Karpas-422 (cell line): ENCODE measurements around the gene RAB8A. TPM values are rescaled to one million over a fixed set of nuclear protein-coding genes. Genes with fewer than 3 reads are reported as not detected.
"Not testable (repeated sequence)": the region's sequence is repeated elsewhere in the genome, so short reads cannot be mapped to it uniquely, and the experiment has no call there.

Experiments
- DNase-seq: peaks from one replicate; pipeline ENCODE4 v3.0.0-alpha.2; 2015
- H2AFZ ChIP-seq: fragments of 200-600 bp; sonication (generic); 2 replicates; pipeline ENCODE4 v1.6.1; 2014; ENCODE audit warnings: antibody characterized with exemption, low read length, mixed read lengths
- H3K27ac ChIP-seq: fragments of 200-600 bp; sonication (generic); 2 replicates; pipeline ENCODE4 v1.5.1; 2014; ENCODE audit warnings: mild to moderate bottlenecking, low read length, moderate library complexity
- H3K27me3 ChIP-seq: fragments of 200-600 bp; sonication (generic); 2 replicates; pipeline ENCODE4 v1.6.1; 2014; ENCODE audit warnings: low read length, mixed read lengths
- H3K36me3 ChIP-seq: fragments of 200-600 bp; sonication (generic); 2 replicates; pipeline ENCODE4 v1.6.1; 2014; ENCODE audit warnings: low read length, mixed read lengths; ENCODE audit not compliant: insufficient read depth
- H3K4me1 ChIP-seq: fragments of 200-600 bp; sonication (generic); 2 replicates; pipeline ENCODE4 v1.6.1; 2014; ENCODE audit warnings: mild to moderate bottlenecking, low read length, mixed read lengths
- H3K4me2 ChIP-seq: fragments of 200-600 bp; sonication (generic); 2 replicates; pipeline ENCODE4 v1.6.1; 2014; ENCODE audit warnings: low read length, low read depth, mild to moderate bottlenecking; ENCODE audit not compliant: poor library complexity, severe bottlenecking
- H3K4me3 ChIP-seq: fragments of 200-600 bp; sonication (generic); 2 replicates; pipeline ENCODE4 v1.5.1; 2014; ENCODE audit warnings: mild to moderate bottlenecking, antibody characterized with exemption, low read length, mixed read lengths
- H3K79me2 ChIP-seq: fragments of 200-600 bp; sonication (generic); 2 replicates; pipeline ENCODE4 v1.6.1; 2014; ENCODE audit warnings: mild to moderate bottlenecking, low read length, mixed read lengths
- H3K9ac ChIP-seq: fragments of 200-600 bp; sonication (generic); 2 replicates; pipeline ENCODE4 v1.6.0; 2014; ENCODE audit warnings: low read length
- H3K9me2 ChIP-seq: fragments of 200-600 bp; sonication (generic), shearing (Covaris generic); replicated peaks from 2 replicates; pipeline ENCODE4 v1.6.0; 2014; ENCODE audit warnings: mild to moderate bottlenecking, low read length, moderate library complexity; ENCODE audit not compliant: insufficient read depth
- H3K9me3 ChIP-seq: fragments of 300-700, 200-600 bp; sonication (generic); 2 replicates; pipeline ENCODE4 v1.6.1; 2014; ENCODE audit warnings: low read length, mixed read lengths
- H4K20me1 ChIP-seq: fragments of 200-600 bp; sonication (generic); 2 replicates; pipeline ENCODE4 v1.6.1; 2014; ENCODE audit warnings: mild to moderate bottlenecking, antibody characterized with exemption, low read length, low read depth; ENCODE audit not compliant: insufficient read depth
- total RNA-seq: library from RNA; depleted of rRNA; stranded (reverse); fragments of >200 nt; shearing (Covaris generic); gene quantifications from 2 replicates; pipeline ENCODE4 v1.2.3, GENCODE V29; 2014; ENCODE audit warnings: low replicate concordance

The RAB8A gene
- total RNA-seq, 1 experiment from 2014 or later = 30.2 TPM

DNA sequence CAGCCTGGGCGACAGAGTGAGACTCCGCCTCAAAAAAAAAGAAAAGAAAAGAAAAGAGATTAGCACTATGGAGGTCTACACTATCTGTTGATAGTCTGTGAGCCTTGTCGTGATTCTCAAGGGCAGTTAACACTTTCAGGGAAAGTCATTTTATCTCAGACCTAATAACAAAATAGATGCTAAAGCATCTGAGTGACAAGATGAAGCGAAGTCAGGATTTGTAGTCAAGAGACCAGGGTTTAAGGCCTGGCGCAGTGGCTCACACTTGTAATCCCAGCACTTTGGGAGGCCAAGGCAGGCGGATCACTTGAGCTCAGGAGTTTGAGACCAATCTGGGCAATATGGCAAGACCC lies 13.3 kb upstream of the RAB8A start:
- Histone ChIP-seq H3K36me3 (peaks cover 45% of the 10 kb centered on the region), H3K9me2 (no peaks in the 10 kb centered on the region), H3K79me2 (no peaks in the 10 kb centered on the region), H3K9me3 (no peaks in the 10 kb centered on the region), H3K4me1 (no peaks in the 10 kb centered on the region), H3K27me3 (no peaks in the 10 kb centered on the region), H3K4me2 (no peak overlapping the region), H3K27ac (no peak overlapping the region), H4K20me1 (no peaks in the 10 kb centered on the region), H3K4me3 (no peak overlapping the region), H3K9ac (no peak overlapping the region), H2AFZ (no peak overlapping the region)
- no peak for DNase-seq

DNA sequence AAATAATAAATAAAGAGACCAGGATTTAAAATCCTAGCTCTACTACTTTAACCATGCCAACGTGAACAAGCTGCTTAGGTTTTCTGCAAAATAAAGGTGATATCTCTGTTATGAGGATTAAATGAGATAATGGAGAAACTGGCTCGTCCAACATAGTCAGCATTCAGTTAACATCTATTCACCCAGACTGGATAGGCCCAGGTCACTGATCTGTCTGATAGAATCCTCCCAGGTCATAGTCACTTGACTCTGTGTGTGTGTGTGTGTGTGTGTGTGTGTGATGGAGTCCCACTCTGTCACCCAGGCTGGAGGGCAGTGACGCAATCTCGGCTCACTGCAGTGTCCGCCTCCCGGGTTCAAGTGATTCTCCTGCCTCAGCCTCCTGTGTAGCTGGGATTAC lies 12.9 kb upstream of the RAB8A start:
- Histone ChIP-seq H2AFZ (no peak overlapping the region), H3K27me3 (no peaks in the 10 kb centered on the region), H3K9ac (no peak overlapping the region), H4K20me1 (no peaks in the 10 kb centered on the region), H3K79me2 (no peaks in the 10 kb centered on the region), H3K4me3 (no peak overlapping the region), H3K9me2 (no peaks in the 10 kb centered on the region), H3K27ac (no peak overlapping the region), H3K4me2 (no peak overlapping the region), H3K9me3 (no peaks in the 10 kb centered on the region), H3K4me1 (no peaks in the 10 kb centered on the region), H3K36me3 (peaks cover 42% of the 10 kb centered on the region)
- no peak for DNase-seq

DNA sequence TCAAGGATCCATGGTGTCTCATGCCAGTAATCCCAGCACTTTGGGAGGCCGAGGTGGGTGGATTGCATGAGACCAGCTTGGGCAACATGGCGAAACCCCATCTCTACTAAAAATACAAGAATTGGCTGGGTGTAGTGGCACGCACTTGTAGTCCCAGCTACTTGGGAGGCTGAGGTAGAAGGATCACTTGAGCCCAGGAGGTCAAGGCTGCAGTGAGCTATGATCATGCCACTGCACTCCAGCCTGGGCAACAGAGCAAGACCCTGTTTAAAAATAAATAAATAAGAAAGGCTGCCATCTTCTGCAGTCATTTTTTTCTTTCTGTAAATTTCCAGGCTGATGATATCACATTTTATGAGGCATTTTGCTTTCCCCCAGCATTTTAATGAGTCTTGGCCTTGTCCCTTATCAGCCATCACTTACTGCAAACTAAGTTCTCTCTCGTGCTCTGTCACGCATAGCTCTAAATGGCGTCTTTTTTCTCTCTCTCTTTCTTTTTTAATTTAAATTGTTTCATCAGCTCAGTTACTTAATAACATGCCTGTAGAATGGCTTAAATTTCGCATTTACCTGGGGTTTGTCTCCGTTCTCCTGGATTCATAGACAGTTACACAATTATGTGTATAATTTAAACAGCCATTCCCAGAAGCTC lies 12.2 kb upstream of the RAB8A start:
- not testable (repeated sequence) for H3K9me2 ChIP-seq, H4K20me1 ChIP-seq, H3K9me3 ChIP-seq, H2AFZ ChIP-seq, H3K27me3 ChIP-seq, H3K4me1 ChIP-seq, H3K79me2 ChIP-seq, DNase-seq, H3K9ac ChIP-seq, H3K27ac ChIP-seq, H3K4me2 ChIP-seq, H3K4me3 ChIP-seq
- peaks cover 41% of the 10 kb centered on the region for H3K36me3 ChIP-seq

DNA sequence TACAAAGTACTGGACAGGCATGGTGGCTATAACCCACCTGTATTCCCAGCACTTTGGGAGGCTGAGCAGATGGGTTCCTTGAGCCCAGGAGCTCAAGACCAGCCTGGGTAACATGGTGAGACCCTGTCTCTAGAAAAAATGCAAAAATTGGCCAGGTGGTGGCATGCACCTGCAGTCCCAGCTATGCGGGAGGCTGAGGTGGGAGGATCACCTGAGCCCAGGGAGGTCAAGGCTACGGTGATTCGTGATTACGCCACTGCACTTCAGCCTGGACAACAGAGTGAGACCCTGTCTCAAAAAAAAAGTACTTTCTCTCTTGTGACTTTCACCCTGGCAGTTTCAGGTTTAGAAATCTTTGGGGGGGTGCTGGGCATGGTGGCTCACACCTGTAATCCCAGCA lies 11.2 kb upstream of the RAB8A start:
- DNase-seq = no peak
- no peaks in the 10 kb centered on the region for H3K9me2 ChIP-seq
- no peaks in the 10 kb centered on the region for H4K20me1 ChIP-seq
- H3K36me3 ChIP-seq = peaks cover 30% of the 10 kb centered on the region
- H3K4me2 ChIP-seq = no peak overlapping the region
- H3K4me1 ChIP-seq = peaks cover 3% of the 10 kb centered on the region
- H3K79me2 ChIP-seq = no peaks in the 10 kb centered on the region
- H2AFZ ChIP-seq = no peak overlapping the region
- no peak overlapping the region for H3K9ac ChIP-seq
- no peak overlapping the region for H3K4me3 ChIP-seq
- H3K9me3 ChIP-seq = no peaks in the 10 kb centered on the region
- no peaks in the 10 kb centered on the region for H3K27me3 ChIP-seq
- no peak overlapping the region for H3K27ac ChIP-seq

DNA sequence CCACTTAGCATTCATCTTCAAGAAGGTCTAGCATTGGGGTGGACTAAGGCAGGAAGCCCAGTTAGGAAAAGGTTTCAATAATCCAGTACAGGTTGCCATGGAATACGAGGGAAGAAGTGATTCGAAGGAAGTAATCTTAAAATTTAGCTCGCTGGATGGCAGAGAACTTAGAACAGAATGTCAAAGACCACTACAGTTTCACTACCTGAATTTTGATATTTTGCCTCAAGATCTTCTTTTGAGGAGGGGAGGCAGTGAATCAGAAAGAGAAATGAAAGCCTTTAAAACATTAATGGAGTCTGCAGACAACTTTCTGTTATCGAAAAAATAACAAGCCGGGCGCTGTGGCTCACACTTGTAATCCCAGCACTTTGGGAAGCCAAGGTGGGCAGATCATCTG lies 7.0 kb upstream of the RAB8A start:
- no peaks in the 10 kb centered on the region for H3K9me2 ChIP-seq
- H3K27ac ChIP-seq = no peak overlapping the region
- no peak overlapping the region for H3K4me2 ChIP-seq
- no peaks in the 10 kb centered on the region for H3K27me3 ChIP-seq
- H4K20me1 ChIP-seq = no peaks in the 10 kb centered on the region
- H3K9me3 ChIP-seq = no peaks in the 10 kb centered on the region
- H3K4me1 ChIP-seq = peaks cover 7% of the 10 kb centered on the region
- DNase-seq = peak; percentile 49
- H3K4me3 ChIP-seq = no peak overlapping the region
- H3K36me3 ChIP-seq = peaks cover 12% of the 10 kb centered on the region; the same call in 1 of the 2 replicates
- H2AFZ ChIP-seq = no peak overlapping the region
- H3K79me2 ChIP-seq = no peaks in the 10 kb centered on the region
- H3K9ac ChIP-seq = no peak overlapping the region

DNA sequence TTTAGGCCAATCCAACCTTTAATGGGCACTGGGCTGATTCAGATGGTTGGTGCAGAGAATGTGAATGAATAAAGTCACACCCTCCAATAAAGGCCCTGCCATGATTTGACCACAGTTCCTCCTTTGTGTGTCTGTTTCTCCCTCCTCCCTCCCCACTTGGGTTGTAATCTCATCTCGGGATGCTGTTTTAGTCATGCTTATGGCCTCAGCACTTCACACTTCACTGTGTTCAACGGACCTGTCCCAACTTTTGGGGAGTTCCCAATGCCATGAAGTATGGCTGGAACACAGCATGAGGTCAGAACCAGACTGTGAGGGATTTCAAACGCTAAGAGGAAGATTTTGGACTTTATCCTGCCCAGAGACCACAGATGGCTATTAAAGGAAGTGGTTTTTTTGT lies 5.6 kb upstream of the RAB8A start:
- Histone ChIP-seq H3K9ac (peak overlapping the region; percentile 17; the same call in 1 of the 2 replicates), H3K9me3 (no peaks in the 10 kb centered on the region), H2AFZ (peak overlapping the region; percentile 79; the same call in 1 of the 2 replicates), H3K4me1 (peaks cover 14% of the 10 kb centered on the region), H3K9me2 (no peaks in the 10 kb centered on the region), H3K27me3 (no peaks in the 10 kb centered on the region), H3K79me2 (peaks cover 4% of the 10 kb centered on the region; the same call in 1 of the 2 replicates), H4K20me1 (no peaks in the 10 kb centered on the region), H3K36me3 (peaks cover 4% of the 10 kb centered on the region; the same call in 1 of the 2 replicates), H3K27ac (0 out of 2 replicates have a peak overlapping the region, but pooled peaks have one; percentile 1), H3K4me2 (no peak overlapping the region), H3K4me3 (no peak overlapping the region)
- no peak for DNase-seq

DNA sequence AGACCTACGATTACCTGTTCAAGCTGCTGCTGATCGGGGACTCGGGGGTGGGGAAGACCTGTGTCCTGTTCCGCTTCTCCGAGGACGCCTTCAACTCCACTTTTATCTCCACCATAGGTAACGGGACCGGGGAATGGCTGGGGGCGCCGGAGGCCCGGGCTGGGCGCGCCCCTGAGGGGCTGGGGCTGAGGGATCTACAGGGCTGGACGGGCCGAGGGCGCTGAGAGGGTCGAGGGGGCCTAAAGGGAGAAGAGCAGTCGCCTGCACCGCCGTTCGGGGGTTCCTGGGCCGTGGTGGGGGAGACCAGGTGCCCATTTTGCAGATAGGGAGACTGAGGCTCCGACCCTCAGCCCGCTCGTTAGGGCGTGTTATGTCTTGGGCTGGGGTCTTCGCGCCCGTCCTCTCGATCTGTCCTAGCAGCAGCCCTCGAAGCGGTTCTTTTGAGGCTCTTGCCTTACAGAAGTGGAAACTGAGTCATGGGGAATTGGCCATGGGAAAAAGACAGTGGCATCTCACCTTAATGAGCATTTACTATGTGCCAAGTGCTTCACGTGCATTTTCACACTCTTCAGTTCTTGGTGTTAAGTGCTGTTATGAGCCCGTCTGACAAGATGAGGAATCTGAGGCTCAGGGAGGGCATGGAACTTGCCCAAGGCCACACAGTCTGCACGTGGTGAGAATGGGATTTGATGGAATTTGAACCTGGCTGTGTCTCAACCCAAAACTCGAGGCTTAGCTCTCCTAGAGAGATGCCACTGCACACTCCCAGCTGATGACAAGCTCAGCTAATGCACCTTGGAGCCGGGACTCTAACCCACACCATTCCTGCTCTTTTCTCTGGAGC lies 442 bp downstream of the RAB8A start:
- peak overlapping the region; percentile 42; the same call in 1 of the 2 replicates for H3K27ac ChIP-seq
- peak overlapping the region; percentile 79 for H3K4me2 ChIP-seq
- no peaks in the 10 kb centered on the region for H3K9me2 ChIP-seq
- no peaks in the 10 kb centered on the region for H3K27me3 ChIP-seq
- H3K4me1 ChIP-seq = peaks cover 48% of the 10 kb centered on the region
- H3K4me3 ChIP-seq = peak overlapping the region; percentile 85
- H3K36me3 ChIP-seq = no peaks in the 10 kb centered on the region
- H3K79me2 ChIP-seq = peaks cover 51% of the 10 kb centered on the region
- no peaks in the 10 kb centered on the region for H3K9me3 ChIP-seq
- peak overlapping the region; percentile 94 for H3K9ac ChIP-seq
- no peaks in the 10 kb centered on the region; the same call in 1 of the 2 replicates for H4K20me1 ChIP-seq
- DNase-seq = peak; percentile 54
- no peak overlapping the region for H2AFZ ChIP-seq

DNA sequence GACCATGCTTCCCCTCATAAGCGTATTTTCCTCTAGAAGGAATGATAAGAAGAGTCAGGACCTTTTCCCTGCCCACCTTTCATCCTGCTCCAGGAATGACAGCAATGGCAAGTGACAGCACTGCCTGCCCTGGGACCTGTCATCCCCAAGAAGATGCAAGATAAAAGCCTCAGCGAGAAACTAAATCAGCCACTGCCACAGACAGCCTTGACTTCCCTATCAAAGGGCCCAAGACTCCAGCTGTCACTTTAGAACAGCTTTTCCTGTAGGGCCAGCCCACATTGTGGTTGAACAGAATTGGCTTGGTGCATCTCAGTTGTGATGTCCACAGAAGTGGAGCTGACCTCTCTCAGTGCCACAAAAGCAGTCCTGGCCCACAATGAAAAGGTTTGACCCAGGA lies 1.1 kb downstream of the RAB8A start:
- Histone ChIP-seq H3K4me2 (peak overlapping the region; percentile 79), H3K4me1 (peaks cover 55% of the 10 kb centered on the region), H3K9me2 (no peaks in the 10 kb centered on the region), H3K4me3 (peak overlapping the region; percentile 85), H3K27ac (no peak overlapping the region), H3K36me3 (no peaks in the 10 kb centered on the region), H2AFZ (no peak overlapping the region), H3K79me2 (peaks cover 56% of the 10 kb centered on the region), H4K20me1 (no peaks in the 10 kb centered on the region; the same call in 1 of the 2 replicates), H3K9ac (peak overlapping the region; percentile 94), H3K27me3 (no peaks in the 10 kb centered on the region), H3K9me3 (no peaks in the 10 kb centered on the region)
- no peak for DNase-seq
